Stimulated activated CD8-positive, alpha-beta memory T cell treated with anti-CD3 and anti-CD28 coated beads, Interleukin-7, amount 100 ng/mL, for 1 hour (primary cell): Measurements from ENCODE around the gene KIF6.

Source experiments
- DNase-seq, 2 donors: peaks; one replicate each; pipeline ENCODE4 v3.0.0-alpha.2; 2020; ENCODE audit warnings: low read depth in 2 of 2

Gene KIF6

DNA sequence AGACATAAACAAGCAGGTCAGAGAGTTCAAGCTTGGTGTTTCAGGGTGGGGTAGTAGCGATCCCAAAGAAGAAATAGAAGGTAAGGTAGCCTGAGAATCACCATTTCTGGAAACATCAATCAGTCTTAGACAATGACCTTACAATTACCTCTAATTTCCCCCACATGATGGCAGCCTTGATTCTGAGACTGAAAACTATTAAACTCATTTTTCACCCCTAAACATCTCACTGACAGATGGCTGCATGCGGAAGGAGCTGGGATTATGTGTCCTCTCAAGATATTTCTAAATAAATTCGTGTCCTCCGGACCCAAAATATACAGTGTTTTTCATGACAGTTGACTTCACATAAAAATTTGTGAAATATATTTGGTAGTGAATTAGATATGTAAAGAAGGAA is 61.0 kb downstream of the KIF6 start:
- no peak for DNase-seq

- no peak for DNase-seq
Measured at GRCh38 chr6:39657355-39658135, 67.7 kb downstream of the KIF6 start.

DNA sequence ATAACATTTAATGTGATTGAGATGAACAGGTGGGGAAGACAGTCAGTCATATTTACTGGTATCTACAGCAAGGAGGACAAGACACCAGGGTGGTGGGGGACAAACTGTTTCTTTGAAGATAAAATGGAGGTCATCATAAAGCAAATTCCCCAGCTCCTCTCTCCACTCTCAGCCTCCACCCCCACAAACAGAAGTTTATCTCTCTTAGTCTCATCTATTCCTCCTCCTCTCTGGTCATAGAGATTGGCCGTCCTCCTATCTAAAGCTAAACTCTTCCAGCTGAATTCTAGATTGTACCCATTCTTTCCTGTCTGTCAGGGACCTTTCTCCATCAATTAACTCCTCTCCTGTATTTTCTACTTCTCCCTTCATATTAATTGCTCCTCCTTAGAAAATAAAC is 71.1 kb downstream of the KIF6 start:
- no peak for DNase-seq

DNA sequence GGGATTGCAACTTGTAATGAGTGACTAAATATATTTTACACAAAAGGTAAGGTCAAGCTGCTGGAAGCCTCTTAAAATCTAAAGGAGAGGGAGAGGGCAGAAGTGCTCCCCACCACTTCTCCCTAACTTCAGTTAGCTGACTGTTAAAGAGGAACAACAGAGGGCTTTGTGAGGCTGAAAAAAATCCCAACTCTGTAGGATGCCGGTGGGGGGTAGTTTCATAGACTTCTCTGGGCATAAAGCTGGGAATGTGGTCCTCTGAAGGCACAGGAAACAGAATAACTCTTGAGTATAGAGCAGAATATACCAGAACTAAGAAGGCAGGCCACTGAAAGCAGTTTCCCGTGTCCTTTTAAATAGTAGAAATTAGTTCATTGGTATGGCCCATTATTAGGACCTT is 71.6 kb downstream of the KIF6 start:
- no peak for DNase-seq

DNA sequence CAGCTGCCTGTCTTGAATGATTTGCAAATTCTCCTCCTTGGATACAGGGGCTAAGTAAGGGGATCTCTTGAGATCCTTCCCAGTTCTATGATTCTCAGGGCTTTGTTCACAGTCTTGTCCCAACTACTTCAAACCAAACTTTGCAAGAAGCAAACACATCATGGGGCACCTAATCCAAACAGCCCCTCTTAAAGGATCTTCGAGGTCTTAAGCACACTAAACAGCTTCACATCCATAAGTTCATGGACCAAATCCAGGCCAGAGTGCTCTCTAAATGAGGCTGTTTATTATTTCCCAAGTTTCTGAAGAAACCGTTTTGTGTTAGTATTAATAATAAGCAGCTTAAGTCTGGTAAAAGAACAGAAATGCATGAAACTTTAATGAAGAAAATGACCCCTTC is 75.2 kb downstream of the KIF6 start:
- DNase-seq = no peak

GRCh38 chr6:39646751-39647420 is 78.3 kb downstream of the KIF6 start:
- DNase-seq = no peak

- no peak for DNase-seq
Measured at GRCh38 chr6:39642270-39642669, 82.9 kb downstream of the KIF6 start.

GRCh38 chr6:39638126-39638822 is 86.9 kb downstream of the KIF6 start:
- DNase-seq = no peak

GRCh38 chr6:39634646-39635341 is 90.4 kb downstream of the KIF6 start:
- no peak for DNase-seq

DNA sequence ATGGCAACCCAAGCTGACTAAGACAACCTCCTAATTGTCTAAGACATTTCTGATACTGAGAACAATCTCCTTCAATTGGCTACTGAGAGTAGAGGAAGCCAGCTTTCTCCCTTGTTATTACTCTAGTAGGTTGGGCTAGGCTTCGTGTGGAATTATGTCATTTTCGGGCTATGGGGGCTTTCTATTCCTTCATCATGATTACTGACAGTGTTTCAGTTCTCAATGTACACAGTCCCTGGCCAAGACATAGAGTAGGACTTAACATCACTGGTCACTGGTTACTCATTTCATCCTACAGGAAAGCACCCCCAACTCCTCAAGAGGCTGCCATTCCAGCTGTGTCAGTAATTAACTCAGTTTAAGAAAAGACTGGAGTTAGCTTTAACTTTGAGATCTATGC is 100.0 kb downstream of the KIF6 start:
- no peak for DNase-seq

- no peak for DNase-seq
Measured at GRCh38 chr6:39623750-39624149, 101.5 kb downstream of the KIF6 start.

DNA sequence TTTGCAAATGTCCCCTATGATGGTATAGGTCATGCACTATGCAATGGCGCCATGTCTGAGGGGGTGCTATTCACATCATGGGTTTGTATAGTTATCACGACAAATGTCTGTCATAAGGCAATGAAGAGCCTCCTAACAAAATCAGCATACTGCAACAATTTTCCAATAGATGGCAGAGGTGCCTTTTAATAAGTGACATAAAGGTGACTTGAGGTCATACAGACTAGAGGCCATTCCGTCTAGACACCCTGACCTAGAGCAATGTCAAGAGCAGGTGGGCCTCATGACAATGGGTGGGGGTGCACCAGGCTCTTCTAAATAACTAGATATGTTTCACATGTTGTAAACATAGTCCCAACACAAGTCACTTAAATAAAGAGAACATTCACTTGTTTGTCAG is 107.7 kb downstream of the KIF6 start:
- DNase-seq = no peak

- no peak for DNase-seq
Measured at GRCh38 chr6:39617026-39617425, 108.2 kb downstream of the KIF6 start.

DNA sequence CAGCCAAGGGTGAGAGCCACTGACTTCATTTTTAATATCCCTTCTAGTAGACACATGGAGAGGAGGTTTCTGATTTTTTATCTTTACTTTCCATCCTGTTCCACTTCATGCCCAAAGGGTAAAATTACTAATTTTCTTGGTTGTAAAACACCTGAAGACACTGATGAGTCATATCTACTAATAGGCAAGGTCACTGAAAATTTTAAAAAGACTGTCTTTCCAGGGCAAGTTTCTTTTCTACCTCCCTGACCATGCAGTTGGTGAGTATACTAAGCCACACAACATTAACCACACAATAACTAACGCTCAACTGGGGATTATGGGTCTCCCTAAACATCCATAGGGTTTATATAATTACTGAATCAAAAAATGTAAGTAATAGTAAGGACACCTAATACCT is 109.6 kb downstream of the KIF6 start:
- DNase-seq = no peak

GRCh38 chr6:39614393-39614950 is 110.7 kb downstream of the KIF6 start:
- DNase-seq = no peak

- DNase-seq = no peak
Measured at GRCh38 chr6:39610221-39610620, 115.0 kb downstream of the KIF6 start.

- no peak for DNase-seq
Measured at GRCh38 chr6:39608652-39609345, 116.4 kb downstream of the KIF6 start.

DNA sequence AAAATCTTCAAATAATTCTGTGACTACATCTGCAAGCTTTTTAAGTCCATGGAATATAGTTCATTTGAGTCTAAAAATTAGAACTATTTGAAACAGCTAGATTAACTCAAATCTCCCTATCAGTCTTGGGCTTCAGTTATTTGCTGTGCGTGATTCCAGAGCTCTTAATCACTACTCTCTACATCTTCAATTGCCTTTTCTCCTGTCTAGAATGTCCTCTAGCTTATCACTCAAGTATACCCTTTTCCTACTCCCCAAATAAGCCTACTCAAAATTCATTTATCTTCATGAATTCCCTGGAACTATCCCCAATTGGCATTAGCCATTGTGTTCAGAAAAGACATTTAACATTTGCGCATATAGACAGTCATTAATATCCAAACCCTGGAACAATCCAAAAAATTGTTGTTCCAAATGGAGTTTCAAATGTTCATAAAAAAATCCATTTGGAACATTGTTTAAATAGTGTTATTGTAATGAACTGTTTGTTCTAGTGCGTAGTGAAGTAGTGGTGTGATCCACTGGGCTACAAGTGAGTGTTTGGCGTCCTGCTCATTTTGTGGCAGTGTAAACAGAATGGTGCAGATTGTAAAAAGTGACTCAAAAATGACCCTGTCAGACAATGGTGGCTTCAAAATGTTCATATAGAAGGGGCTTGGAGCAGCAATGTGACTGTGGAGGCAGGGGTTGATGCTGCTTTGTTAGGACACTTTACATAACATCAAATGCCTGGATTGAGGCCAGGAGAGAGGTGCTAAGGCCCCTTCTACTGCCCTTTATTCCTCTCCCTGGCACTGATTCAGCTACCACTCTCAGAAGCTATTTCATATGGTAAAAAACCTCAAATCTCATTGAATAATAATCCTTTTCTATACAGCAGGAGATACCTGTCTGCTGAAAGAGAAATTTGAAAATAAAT is 122.3 kb downstream of the KIF6 start:
- DNase-seq = no peak

GRCh38 chr6:39599973-39600372 is 125.2 kb downstream of the KIF6 start:
- DNase-seq = no peak

GRCh38 chr6:39599341-39599740 is 125.9 kb downstream of the KIF6 start:
- no peak for DNase-seq
